Liver (tissue), 9 donors: Measurements from ENCODE around the gene SETD1B. TPM values are rescaled to one million over a fixed set of nuclear protein-coding genes. Genes with fewer than 3 reads are reported as not detected.

ENCODE experiments used
- DNase-seq: peaks from one replicate; pipeline ENCODE4 v3.0.0-alpha.2; 2017; ENCODE audit warnings: low spot score
- H3K27ac ChIP-seq, 2 donors: one replicate each; pipeline ENCODE4 v1.7.0; 2013; ENCODE audit warnings: inconsistent platforms in 2 of 2, low read length in 2 of 2, control low read depth in 1 of 2, low read depth in 1 of 2, mild to moderate bottlenecking in 1 of 2
- H3K27me3 ChIP-seq, 4 donors: one replicate each; pipeline versions ENCODE4 v1.6.1 to v1.7.0; 2013; ENCODE audit warnings: low read length in 3 of 4, inconsistent platforms in 1 of 4, mild to moderate bottlenecking in 1 of 4, moderate library complexity in 1 of 4; ENCODE audit not compliant: control insufficient read depth in 4 of 4, insufficient read depth in 4 of 4
- H3K36me3 ChIP-seq, 4 donors: one replicate each; pipeline versions ENCODE4 v1.6.1 to v1.7.0; 2013; ENCODE audit warnings: low read length in 3 of 4, mild to moderate bottlenecking in 3 of 4, low read depth in 1 of 4, moderate library complexity in 1 of 4; ENCODE audit not compliant: control insufficient read depth in 4 of 4, insufficient read depth in 3 of 4
- H3K4me1 ChIP-seq, 4 donors: one replicate each; pipeline versions ENCODE4 v1.6.1 to v1.7.0; 2013; ENCODE audit warnings: low read length in 3 of 4, mild to moderate bottlenecking in 3 of 4, moderate library complexity in 1 of 4; ENCODE audit not compliant: control insufficient read depth in 4 of 4, insufficient read depth in 4 of 4
- H3K4me3 ChIP-seq, 3 donors: one replicate each; pipeline versions ENCODE4 v1.6.1 to v1.7.0; 2013; ENCODE audit warnings: low read length in 3 of 3, control low read depth in 1 of 3, low read depth in 1 of 3, mild to moderate bottlenecking in 1 of 3
- H3K9ac ChIP-seq, 2 donors: one replicate each; pipeline ENCODE4 v1.7.0; 2013; ENCODE audit warnings: low read length in 2 of 2, mild to moderate bottlenecking in 2 of 2, moderate library complexity in 2 of 2, control low read depth in 1 of 2, low read depth in 1 of 2
- H3K9me3 ChIP-seq, 4 donors: one replicate each; pipeline versions ENCODE4 v1.6.1 to v1.7.0; 2013; ENCODE audit warnings: low read length in 3 of 4; ENCODE audit not compliant: control insufficient read depth in 4 of 4
- EGR1 ChIP-seq, 2 donors: IDR thresholded peaks; 2 replicates each; pipeline ENCODE4 v1.6.1; 2016 to 2018; ENCODE audit warnings: antibody characterized with exemption in 2 of 2, low read depth in 2 of 2
- FOXA1 ChIP-seq: IDR thresholded peaks from 2 replicates; pipeline ENCODE4 v1.6.1; 2016; ENCODE audit warnings: antibody characterized with exemption
- FOXA2 ChIP-seq: IDR thresholded peaks from 2 replicates; pipeline ENCODE4 v1.6.1; 2016; ENCODE audit warnings: antibody characterized with exemption
- GABPA ChIP-seq, 2 donors: IDR thresholded peaks in 1 of 2; conservative IDR thresholded peaks in 1 of 2; 2 replicates each; pipeline ENCODE4 v1.6.1; 2016; ENCODE audit warnings: antibody characterized with exemption in 2 of 2, mild to moderate bottlenecking in 1 of 2, moderate library complexity in 1 of 2
- HNF4A ChIP-seq, 2 donors: conservative IDR thresholded peaks; 2 replicates each; pipeline ENCODE4 v1.6.1; 2016; ENCODE audit warnings: antibody characterized with exemption in 2 of 2, mild to moderate bottlenecking in 2 of 2
- HNF4G ChIP-seq: IDR thresholded peaks from 2 replicates; pipeline ENCODE4 v1.6.1; 2016; ENCODE audit warnings: antibody characterized with exemption
- JUND ChIP-seq, 2 donors: IDR thresholded peaks; 2 replicates each; pipeline ENCODE4 v1.6.1; 2016; ENCODE audit warnings: antibody characterized with exemption in 2 of 2
- MAX ChIP-seq: IDR thresholded peaks from 2 replicates; pipeline ENCODE4 v1.6.1; 2016; ENCODE audit warnings: antibody characterized with exemption
- NR2F2 ChIP-seq: IDR thresholded peaks from 2 replicates; pipeline ENCODE4 v1.6.1; 2016; ENCODE audit warnings: antibody characterized with exemption
- RAD21 ChIP-seq, 2 donors: IDR thresholded peaks; 2 replicates each; pipeline ENCODE4 v1.6.1; 2016; ENCODE audit warnings: antibody characterized with exemption in 2 of 2, mild to moderate bottlenecking in 2 of 2
- REST ChIP-seq: IDR thresholded peaks from 2 replicates; pipeline ENCODE4 v1.6.1; 2016; ENCODE audit warnings: antibody characterized with exemption, mild to moderate bottlenecking
- RXRA ChIP-seq, 2 donors: IDR thresholded peaks; 2 replicates each; pipeline ENCODE4 v1.6.1; 2017 to 2018; ENCODE audit warnings: antibody characterized with exemption in 2 of 2, mild to moderate bottlenecking in 1 of 2
- SP1 ChIP-seq: IDR thresholded peaks from 2 replicates; pipeline ENCODE4 v1.6.1; 2018; ENCODE audit warnings: antibody characterized with exemption, mild to moderate bottlenecking
- TAF1 ChIP-seq: conservative IDR thresholded peaks from 2 replicates; pipeline ENCODE4 v1.6.1; 2016; ENCODE audit warnings: antibody characterized with exemption, mild to moderate bottlenecking
- YY1 ChIP-seq: IDR thresholded peaks from 2 replicates; pipeline ENCODE4 v1.6.1; 2016; ENCODE audit warnings: antibody characterized with exemption, mild to moderate bottlenecking
- WGBS: extraction: QIAGEN DNeasy Blood & Tissue Kit; methylation state at CpG from one replicate; pipeline ENCODE4 v1.1.7; 2013; 5-methylcytosine and 5-hydroxymethylcytosine counted together
- polyA plus RNA-seq, 2 donors: library from polyadenylated mRNA; stranded (reverse) in 1 of 2; unstranded in 1 of 2; fragments of 200-250 nt in 1 of 2; fragments of >200 nt in 1 of 2; fragmentation: Nextera tagmentation in 1 of 2; extraction: Ambion mirVana in 1 of 2; gene quantifications; one replicate each; pipeline versions ENCODE4 v1.2.1 to v1.2.3, GENCODE V29; 2013 to 2015
- total RNA-seq, 2 donors: library from RNA; depleted of rRNA; stranded (reverse); fragments of >200 nt; gene quantifications; one replicate each; pipeline ENCODE4 v1.2.3, GENCODE V29; 2014
- TF ChIP-seq, protein P1 (sequence below): IDR thresholded peaks from 2 replicates; pipeline ENCODE4 v1.6.1; 2016; ENCODE audit warnings: antibody characterized with exemption
- TF ChIP-seq, protein P2 (sequence below): fragments of 150-350 bp; IDR thresholded peaks from 2 replicates; pipeline ENCODE4 v1.5.1; 2017; ENCODE audit warnings: improper control_type of control experiment, low read depth, low read length; ENCODE audit not compliant: missing input control
- TF ChIP-seq, protein P3 (sequence below): IDR thresholded peaks from 2 replicates; pipeline ENCODE4 v1.6.1; 2016; ENCODE audit warnings: antibody characterized with exemption
- donor health status: healthy.
- donor health status: healthy.
- donor health status: healthy.
- donor health status: healthy.
- donor health status: healthy.

Gene SETD1B
- total and polyA plus RNA-seq, 4 donors, result 1.8 to 7.9 (median 5.0) TPM

GRCh38 chr12:121858662-121859572 lies 55.1 kb downstream of the SETD1B start, which contains the start of gene HPD (continued):
- TF ChIP-seq REST (peak; percentile 97), FOXA2 (peak; percentile 51)
- TF ChIP-seq, protein P1, sequence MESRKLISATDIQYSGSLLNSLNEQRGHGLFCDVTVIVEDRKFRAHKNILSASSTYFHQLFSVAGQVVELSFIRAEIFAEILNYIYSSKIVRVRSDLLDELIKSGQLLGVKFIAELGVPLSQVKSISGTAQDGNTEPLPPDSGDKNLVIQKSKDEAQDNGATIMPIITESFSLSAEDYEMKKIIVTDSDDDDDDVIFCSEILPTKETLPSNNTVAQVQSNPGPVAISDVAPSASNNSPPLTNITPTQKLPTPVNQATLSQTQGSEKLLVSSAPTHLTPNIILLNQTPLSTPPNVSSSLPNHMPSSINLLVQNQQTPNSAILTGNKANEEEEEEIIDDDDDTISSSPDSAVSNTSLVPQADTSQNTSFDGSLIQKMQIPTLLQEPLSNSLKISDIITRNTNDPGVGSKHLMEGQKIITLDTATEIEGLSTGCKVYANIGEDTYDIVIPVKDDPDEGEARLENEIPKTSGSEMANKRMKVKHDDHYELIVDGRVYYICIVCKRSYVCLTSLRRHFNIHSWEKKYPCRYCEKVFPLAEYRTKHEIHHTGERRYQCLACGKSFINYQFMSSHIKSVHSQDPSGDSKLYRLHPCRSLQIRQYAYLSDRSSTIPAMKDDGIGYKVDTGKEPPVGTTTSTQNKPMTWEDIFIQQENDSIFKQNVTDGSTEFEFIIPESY, result peak; percentile 83

GRCh38 chr12:121860257-121860656 lies 56.4 kb downstream of the SETD1B start:
- no peaks in the 10 kb centered on the region for H3K9me3 ChIP-seq
- H3K36me3 ChIP-seq, result peaks cover 0 to 5% (median 2%) of the 10 kb centered on the region in 4 donors
- WGBS, result 59% methylated on average over 1 of the region's 1 CpG
- TF ChIP-seq, protein P2, sequence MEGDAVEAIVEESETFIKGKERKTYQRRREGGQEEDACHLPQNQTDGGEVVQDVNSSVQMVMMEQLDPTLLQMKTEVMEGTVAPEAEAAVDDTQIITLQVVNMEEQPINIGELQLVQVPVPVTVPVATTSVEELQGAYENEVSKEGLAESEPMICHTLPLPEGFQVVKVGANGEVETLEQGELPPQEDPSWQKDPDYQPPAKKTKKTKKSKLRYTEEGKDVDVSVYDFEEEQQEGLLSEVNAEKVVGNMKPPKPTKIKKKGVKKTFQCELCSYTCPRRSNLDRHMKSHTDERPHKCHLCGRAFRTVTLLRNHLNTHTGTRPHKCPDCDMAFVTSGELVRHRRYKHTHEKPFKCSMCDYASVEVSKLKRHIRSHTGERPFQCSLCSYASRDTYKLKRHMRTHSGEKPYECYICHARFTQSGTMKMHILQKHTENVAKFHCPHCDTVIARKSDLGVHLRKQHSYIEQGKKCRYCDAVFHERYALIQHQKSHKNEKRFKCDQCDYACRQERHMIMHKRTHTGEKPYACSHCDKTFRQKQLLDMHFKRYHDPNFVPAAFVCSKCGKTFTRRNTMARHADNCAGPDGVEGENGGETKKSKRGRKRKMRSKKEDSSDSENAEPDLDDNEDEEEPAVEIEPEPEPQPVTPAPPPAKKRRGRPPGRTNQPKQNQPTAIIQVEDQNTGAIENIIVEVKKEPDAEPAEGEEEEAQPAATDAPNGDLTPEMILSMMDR, result peak; percentile 20
- TF ChIP-seq, protein P3, sequence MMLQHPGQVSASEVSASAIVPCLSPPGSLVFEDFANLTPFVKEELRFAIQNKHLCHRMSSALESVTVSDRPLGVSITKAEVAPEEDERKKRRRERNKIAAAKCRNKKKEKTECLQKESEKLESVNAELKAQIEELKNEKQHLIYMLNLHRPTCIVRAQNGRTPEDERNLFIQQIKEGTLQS, result peak; percentile 29
- TF ChIP-seq FOXA1 (peak; percentile 96), RAD21 (IDR thresholded peaks at IDR 0.05) (peak; percentile 37 to 59), HNF4A (conservative IDR thresholded peaks at IDR 0.05) (peak; percentile 82 to 93), EGR1 (IDR thresholded peaks at IDR 0.05; ENCODE audit: low read depth in 2 of 2) (peak in 1 of 2 donors; percentile 59), NR2F2 (no peak), TAF1 (peak; percentile 47), YY1 (peak; percentile 77), SP1 (peak; percentile 86), JUND (IDR thresholded peaks at IDR 0.05) (peak in 1 of 2 donors; percentile 85), GABPA (IDR thresholded peaks at IDR 0.05 in 1 of 2, conservative IDR thresholded peaks at IDR 0.05 in 1 of 2) (peak in 1 of 2 donors; percentile 22), HNF4G (peak; percentile 29), FOXA2 (peak; percentile 96), RXRA (IDR thresholded peaks at IDR 0.05) (peak; percentile 68 to 92), REST (peak; percentile 66), MAX (peak; percentile 81)
- TF ChIP-seq, protein P1, result no peak
- H3K9ac ChIP-seq, result peak overlapping the region in 1 of 2 donors; percentile 30
- no peaks in the 10 kb centered on the region for H3K27me3 ChIP-seq
- peaks cover 10 to 54% (median 24%) of the 10 kb centered on the region in 4 donors for H3K4me1 ChIP-seq
- H3K27ac ChIP-seq, result peak overlapping the region; percentile 93 to 97
- no peak overlapping the region for H3K4me3 ChIP-seq
- DNase-seq, result no peak
